NCI-H345 treated with DMSO at 0.1 percent for 48 hours (cell line): ENCODE results near the gene CALY.

Experiments used
- DNase-seq: peaks from one replicate; lab custom pipeline; 2025; ENCODE audit not compliant: unreplicated experiment; lab: John Stamatoyannopoulos, UW

The CALY gene

GRCh38 chr10:133312769-133313145 is 23.9 kb downstream of the CALY start:
- DNase-seq, result no peak

- no peak for DNase-seq
Observed at GRCh38 chr10:133312016-133312768, 24.5 kb downstream of the CALY start.

- DNase-seq, result no peak
Observed at GRCh38 chr10:133311570-133311969, 25.1 kb downstream of the CALY start.

DNA sequence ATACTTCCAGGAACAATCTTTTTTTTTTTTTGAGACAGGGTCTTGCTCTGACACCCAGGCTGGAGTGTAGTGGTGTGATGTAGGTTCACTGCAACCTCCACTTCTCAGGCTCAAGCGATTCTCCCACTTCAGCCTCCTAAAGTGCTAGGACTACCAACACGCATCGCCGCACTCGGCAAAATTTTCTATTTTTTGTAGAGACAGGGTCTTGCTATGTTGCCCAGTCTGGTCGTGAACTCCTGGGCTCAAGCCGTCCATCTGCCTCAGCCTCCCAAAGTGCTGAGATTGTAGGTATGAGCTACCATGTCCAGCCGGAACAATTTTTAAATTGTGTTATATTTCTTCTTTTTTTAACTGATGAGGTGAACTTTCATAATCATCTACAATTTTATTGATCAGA is 25.9 kb downstream of the CALY start:
- no peak for DNase-seq

- no peak for DNase-seq
Observed at GRCh38 chr10:133310399-133310755, 26.3 kb downstream of the CALY start.

DNA sequence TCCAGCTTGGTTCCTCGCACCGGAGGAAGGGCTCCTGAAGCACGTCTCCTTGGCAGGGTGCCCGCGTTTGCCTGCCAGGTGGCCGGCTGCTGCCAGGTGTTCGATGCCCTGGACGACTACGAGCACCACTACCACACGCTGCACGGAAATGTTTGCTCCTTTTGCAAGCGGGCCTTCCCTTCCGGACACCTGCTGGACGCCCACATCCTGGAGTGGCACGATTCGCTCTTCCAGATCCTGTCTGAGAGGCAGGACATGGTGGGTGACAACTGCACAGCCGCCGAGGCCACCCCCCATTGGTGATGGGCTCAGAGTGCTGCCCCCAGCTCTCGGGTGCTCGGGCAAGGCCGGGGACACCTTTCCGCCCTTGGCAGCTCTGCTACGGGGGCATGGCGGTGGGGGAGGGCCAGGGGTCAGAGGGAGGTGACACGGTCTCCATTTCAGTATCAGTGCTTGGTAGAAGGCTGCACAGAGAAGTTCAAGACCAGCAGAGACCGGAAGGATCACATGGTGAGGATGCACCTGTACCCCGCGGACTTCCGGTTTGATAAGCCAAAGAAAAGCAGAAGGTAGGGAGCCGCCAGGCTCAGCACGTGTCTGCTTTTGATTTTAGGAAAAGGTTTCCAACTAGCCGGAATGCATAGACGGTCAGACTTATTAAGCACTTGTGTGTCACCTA is 26.8 kb downstream of the CALY start:
- DNase-seq, result peak; percentile 20

- DNase-seq, result peak; percentile 64
Observed at GRCh38 chr10:133309100-133309719, 27.5 kb downstream of the CALY start.

- DNase-seq, result peak; percentile 46
Observed at GRCh38 chr10:133308421-133309099, 28.1 kb downstream of the CALY start, which contains the start of the genes TUBGCP2 and ZNF511. TSS of gene TUBGCP2 (minus strand) at chr10:133308872. CDS start at chr10:133302941, 5,931 bp downstream. TSS of gene ZNF511 (plus strand) at chr10:133308914. CDS start at chr10:133308944, 30 bp downstream.

GRCh38 chr10:133307776-133308420 is 28.8 kb downstream of the CALY start:
- peak; percentile 15 for DNase-seq

DNA sequence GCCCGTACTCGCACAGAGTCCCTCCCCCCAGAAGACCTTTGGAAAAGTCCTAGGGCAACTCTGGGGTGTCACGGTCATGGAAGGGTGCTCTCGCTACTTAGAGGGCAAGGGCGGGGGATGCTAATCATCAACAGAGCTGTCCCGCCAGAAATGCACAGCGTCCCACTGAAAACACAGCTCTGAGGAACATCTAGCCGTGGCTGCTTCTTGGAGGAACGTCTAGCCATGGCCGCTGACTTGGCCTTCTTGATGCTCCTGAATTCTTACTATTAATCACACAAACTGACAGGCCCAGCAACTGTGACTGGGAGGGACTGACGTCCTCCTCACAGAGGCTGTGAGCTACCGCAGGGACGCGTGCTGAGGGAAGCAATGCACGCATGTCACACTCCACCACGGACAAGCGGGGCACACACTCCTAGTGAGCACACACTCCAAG is 29.7 kb downstream of the CALY start:
- DNase-seq, result no peak

- DNase-seq, result no peak
Observed at GRCh38 chr10:133306097-133306476, 30.6 kb downstream of the CALY start.

DNA sequence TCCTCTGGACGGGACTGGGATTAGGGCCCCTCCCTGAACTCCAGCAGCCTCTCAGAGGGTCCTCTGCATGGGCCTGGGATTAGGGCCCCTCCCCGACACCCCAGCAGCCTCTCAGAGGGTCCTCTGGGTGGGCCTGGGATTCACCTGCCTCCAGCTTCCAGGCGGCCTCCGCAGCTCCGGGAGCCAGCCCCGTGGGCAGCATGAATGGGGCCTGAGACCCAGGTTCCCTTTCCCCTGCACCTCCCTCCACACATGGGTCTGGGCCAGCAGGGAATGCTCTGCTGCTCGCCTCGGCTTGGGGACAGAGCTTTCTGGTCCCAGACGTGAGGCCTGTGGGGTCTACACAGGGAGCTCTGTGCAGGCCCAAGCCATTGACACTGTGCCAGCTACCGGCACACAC is 33.5 kb downstream of the CALY start:
- no peak for DNase-seq

DNA sequence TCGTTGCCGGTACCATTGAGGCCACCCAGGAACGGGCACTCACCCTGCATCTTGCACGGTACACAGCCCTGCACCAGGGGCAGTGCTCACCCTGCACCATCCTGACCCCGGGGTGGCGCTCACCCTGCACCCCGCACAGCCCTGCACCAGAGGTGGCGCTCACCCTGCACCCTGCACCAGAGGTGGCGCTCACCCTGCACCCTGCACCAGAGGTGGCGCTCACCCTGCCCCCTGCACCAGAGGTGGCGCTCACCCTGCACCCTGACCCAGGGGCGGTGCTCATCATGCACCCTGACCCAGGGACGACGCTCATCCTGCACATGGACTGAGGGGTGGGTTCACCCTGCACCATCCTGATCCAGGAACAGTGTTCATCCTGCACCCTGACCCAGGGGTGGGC is 34.5 kb downstream of the CALY start:
- no peak for DNase-seq

- no peak for DNase-seq
Observed at GRCh38 chr10:133299738-133300137, 37.0 kb downstream of the CALY start.

GRCh38 chr10:133299224-133299623 is 37.5 kb downstream of the CALY start:
- DNase-seq, result no peak

- no peak for DNase-seq
Observed at GRCh38 chr10:133298466-133298865, 38.2 kb downstream of the CALY start.

DNA sequence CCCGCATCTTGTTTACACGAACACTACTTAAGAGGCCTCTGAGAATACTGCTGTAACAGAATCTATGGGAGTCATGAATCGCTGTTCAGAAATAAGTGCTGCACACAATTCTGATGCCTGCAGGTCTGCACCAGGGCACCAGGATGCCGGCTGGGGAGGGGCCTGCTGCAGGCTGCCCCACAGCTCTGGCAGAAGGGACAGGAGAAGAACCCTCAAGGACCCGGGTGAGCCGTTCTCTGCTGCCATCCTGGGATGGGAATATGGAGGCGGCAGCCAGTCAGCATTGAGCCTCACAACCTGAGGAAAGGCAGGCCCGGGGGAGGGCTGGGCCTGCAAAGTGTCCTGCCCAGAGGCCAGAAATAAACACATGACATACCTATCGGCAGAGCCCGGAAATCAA is 39.2 kb downstream of the CALY start:
- no peak for DNase-seq

DNA sequence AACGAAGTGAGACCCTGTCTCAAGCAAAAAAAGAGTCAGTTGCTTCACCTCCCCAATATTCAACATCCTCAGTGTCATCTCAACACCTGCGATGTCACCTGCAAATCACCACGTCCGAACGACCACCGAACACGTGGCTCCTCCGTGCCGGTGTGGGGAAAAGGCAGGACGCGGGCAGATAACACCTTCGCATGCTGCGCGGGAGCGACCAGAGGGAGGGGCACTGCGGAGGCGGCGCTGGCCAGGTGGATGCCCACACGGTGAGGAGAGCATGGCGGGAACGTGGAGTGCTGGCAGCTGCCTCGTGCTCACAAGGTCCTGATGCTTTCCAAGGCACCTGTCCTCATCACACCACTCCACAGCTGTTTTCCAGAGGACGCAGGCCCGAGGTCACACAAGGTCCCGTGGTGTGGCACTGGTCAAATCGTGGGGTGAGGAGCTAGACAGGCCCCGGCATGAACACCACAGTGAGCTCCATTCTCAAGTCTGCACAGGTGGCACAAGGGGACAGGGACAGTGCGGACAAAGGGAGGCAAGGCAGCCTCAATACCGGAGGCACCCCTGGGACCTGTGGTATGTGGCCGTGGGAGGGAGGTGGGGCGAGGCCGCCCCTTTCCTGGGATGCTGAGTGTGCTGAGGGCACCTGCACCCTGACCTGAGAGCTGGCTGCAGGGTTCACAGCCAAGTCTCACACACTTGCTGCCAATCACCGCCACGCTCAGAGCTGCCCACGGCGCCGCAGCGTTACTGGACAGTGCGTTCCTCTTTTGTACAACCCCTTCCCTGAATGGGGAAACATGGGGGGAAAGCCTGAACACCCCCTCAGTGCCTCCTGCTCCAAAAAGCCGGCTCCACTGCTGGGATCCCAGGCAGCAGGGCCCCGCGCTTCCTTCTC is 41.0 kb downstream of the CALY start:
- DNase-seq, result no peak

DNA sequence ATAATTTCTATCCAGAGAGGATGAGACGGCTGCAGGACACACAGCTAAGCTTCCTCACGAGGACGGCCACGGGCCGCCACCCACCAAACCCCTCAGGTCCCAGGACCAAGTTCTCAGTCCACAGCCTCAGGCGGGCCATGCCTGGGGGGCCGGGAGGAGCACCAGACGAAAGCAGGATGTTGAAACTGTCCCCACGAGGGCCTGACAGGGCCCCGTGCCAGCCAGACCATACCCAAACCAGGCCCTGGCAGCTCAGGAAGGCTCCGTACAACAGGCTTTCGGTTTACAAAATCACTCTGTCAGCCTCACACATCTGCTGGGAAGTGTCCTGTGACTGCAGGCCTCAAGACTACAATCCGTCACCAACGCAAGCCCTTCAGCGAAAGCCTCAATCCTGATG is 42.5 kb downstream of the CALY start:
- no peak for DNase-seq

GRCh38 chr10:133293810-133294119 is 42.9 kb downstream of the CALY start:
- DNase-seq, result no peak
